Astrocyte (in vitro differentiated cells and primary cell): ENCODE data around the gene PLXND1.

Source experiments
- CTCF ChIP-seq: IDR thresholded peaks from 2 replicates; pipeline ENCODE4 v1.5.1; 2011; ENCODE audit warnings: low read depth, mild to moderate bottlenecking, inconsistent platforms, low read length, moderate library complexity; ENCODE audit not compliant: insufficient read depth
- EZH2 ChIP-seq: IDR thresholded peaks from 2 replicates; pipeline ENCODE4 v1.6.1; 2012; ENCODE audit warnings: mild to moderate bottlenecking, low read length, inconsistent platforms; ENCODE audit not compliant: insufficient read depth

- TF ChIP-seq CTCF (no peak), EZH2 (no peak)
These were observed 74.2 kb downstream of the PLXND1 start for GRCh38 chr3:129532261-129532660.
